Esophagus squamous epithelium (tissue), 5 donors: ENCODE measurements around the gene ABLIM2. TPM values are rescaled to one million over a fixed set of nuclear protein-coding genes. Genes with fewer than 3 reads are reported as not detected.
"Not testable (repeated sequence)": the region's sequence is repeated elsewhere in the genome, so short reads cannot be mapped to it uniquely, and the experiment has no call there.

Experiments
- DNase-seq: peaks from one replicate; lab custom pipeline; 2025; lab: John Stamatoyannopoulos, UW
- H3K27ac ChIP-seq, 4 donors: fragments of 200-600 bp; sonication (generic); one replicate each; pipeline ENCODE4 v1.5.1; 2016 to 2019; ENCODE audit warnings: mild to moderate bottlenecking in 1 of 4
- H3K27me3 ChIP-seq, 4 donors: fragments of 200-600 bp; sonication (generic); 1 replicate in 3 of 4; 2 replicates in 1 of 4; pipeline versions ENCODE4 v1.5.1 to v1.6.0; 2017 to 2021; ENCODE audit warnings: antibody characterized with exemption in 1 of 4
- H3K36me3 ChIP-seq, 3 donors: fragments of 200-600 bp; sonication (generic); one replicate each; pipeline ENCODE4 v1.5.1; 2016 to 2019
- H3K4me1 ChIP-seq, 3 donors: fragments of 200-600 bp; sonication (generic); one replicate each; pipeline ENCODE4 v1.5.1; 2017 to 2019
- H3K4me3 ChIP-seq, 4 donors: fragments of 200-600 bp; sonication (generic); 1 replicate in 3 of 4; 2 replicates in 1 of 4; pipeline ENCODE4 v1.5.1; 2016 to 2019; ENCODE audit warnings: mild to moderate bottlenecking in 2 of 4, moderate library complexity in 1 of 4
- H3K9me3 ChIP-seq, 3 donors: fragments of 200-600 bp; sonication (generic); one replicate each; pipeline ENCODE4 v1.5.1; 2016 to 2019
- POLR2A ChIP-seq, 4 donors: fragments of 450-650 bp; IDR thresholded peaks; one replicate each; pipeline ENCODE4 v1.6.1; 2017; ENCODE audit warnings: antibody characterized with exemption in 4 of 4, mild to moderate bottlenecking in 4 of 4, moderate library complexity in 3 of 4
- WGBS, 2 donors: methylation state at CpG; one replicate each; pipeline ENCODE4 v1.1.5; 2018; 5-methylcytosine and 5-hydroxymethylcytosine counted together
- intact Hi-C: fragments of 100-400 bp; cut with DNase I; formaldehyde crosslinking; loops from one replicate; pipeline ENCODE4 v1.15.0; 2022
- total RNA-seq, 4 donors: library from RNA; depleted of rRNA; stranded (reverse); fragments of >200 nt; gene quantifications; one replicate each; pipeline ENCODE4 v1.1.0, GENCODE V29; 2016
- TF ChIP-seq, protein P1 (sequence below), 6 experiments: fragments of 450-650 bp in 4 of 6; fragments of 200-600 bp in 2 of 6; sonication (generic) in 2 of 6; IDR thresholded peaks; one replicate each; pipeline ENCODE4 v1.5.1; 2016 to 2019; ENCODE audit warnings: antibody characterized with exemption in 6 of 6, mild to moderate bottlenecking in 4 of 6, moderate library complexity in 4 of 6
- donor health status: DM: yes; HTN: yes; CAD: no.

ABLIM2 gene
- total RNA-seq, 4 donors from 2014 or later, result 13.5 to 26.7 (median 15.7) TPM

DNA sequence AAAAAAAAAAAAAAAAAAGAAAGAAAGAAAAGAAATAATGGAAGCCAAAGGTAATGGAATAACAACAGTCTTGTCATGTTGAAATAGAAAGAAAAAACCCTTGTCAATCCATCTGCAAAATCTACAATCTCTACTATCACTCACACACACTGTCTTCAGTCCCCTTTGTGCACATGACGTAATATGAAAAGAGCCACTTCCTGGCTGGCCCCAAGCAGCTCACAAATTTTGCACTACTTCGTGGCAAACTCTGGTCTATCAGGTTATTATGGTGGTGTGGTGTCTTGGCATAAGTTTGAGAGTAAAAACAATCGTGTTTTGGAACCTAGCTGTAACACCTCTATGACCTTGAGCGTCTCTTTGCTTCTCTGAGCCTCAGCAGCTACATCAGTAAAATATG lies 210.7 kb downstream of the ABLIM2 start:
- no peaks in the 10 kb centered on the region for H3K27me3 ChIP-seq

DNA sequence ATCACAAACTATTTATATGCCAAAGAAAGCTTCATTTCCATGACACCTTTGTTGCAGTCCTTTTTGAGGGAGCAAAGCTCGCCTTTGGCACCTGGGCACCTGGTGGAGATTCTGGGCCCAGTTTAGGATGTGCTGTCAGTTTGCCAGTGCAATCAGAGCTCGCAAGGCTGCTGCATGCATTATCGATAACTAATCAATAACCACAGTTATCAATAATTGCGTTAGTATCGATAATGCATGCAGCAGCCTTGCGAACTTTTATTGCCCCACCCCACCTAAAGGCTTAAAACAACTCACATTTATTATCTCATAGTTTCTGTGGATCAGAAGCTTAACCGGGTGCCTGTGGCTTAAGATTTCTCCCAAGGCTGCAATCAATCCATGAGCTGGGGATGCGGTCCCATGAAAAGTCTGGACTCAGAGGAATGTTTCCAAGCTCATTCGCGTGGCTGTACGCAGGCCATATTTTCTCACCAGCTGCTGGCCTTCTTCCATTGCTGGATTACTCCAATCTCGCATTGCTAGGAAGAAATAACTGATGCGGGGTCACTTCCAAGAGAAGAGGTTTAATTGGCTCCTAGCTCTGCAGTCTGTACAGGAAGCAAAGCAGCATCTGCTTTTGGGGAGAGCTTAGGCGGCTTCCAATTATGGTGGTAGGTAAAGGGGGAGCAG lies 212.8 kb downstream of the ABLIM2 start:
- H3K27me3 ChIP-seq, result no peaks in the 10 kb centered on the region
- intact Hi-C loops, result no loop called here
- no peaks in the 10 kb centered on the region for H3K36me3 ChIP-seq
- DNase-seq, result no peak
- TF ChIP-seq POLR2A (IDR thresholded peaks at IDR 0.05), result no peak
- TF ChIP-seq, protein P1, sequence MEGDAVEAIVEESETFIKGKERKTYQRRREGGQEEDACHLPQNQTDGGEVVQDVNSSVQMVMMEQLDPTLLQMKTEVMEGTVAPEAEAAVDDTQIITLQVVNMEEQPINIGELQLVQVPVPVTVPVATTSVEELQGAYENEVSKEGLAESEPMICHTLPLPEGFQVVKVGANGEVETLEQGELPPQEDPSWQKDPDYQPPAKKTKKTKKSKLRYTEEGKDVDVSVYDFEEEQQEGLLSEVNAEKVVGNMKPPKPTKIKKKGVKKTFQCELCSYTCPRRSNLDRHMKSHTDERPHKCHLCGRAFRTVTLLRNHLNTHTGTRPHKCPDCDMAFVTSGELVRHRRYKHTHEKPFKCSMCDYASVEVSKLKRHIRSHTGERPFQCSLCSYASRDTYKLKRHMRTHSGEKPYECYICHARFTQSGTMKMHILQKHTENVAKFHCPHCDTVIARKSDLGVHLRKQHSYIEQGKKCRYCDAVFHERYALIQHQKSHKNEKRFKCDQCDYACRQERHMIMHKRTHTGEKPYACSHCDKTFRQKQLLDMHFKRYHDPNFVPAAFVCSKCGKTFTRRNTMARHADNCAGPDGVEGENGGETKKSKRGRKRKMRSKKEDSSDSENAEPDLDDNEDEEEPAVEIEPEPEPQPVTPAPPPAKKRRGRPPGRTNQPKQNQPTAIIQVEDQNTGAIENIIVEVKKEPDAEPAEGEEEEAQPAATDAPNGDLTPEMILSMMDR (IDR thresholded peaks at IDR 0.05), result no peak
- no peak overlapping the region for H3K27ac ChIP-seq
- 67 to 84% methylated on average over 13 of the region's 14 CpGs for WGBS, 2 donors
- H3K4me3 ChIP-seq, result no peak overlapping the region
- H3K4me1 ChIP-seq, result peaks cover 0 to 20% (median 0%) of the 10 kb centered on the region in 3 donors
- H3K9me3 ChIP-seq, result no peaks in the 10 kb centered on the region

More for the DNA sequence above, 210.7 kb downstream of the ABLIM2 start:
- Histone ChIP-seq H3K4me1 (peaks cover 0 to 13% (median 0%) of the 10 kb centered on the region in 3 donors), H3K4me3 (no peak overlapping the region), H3K9me3 (no peaks in the 10 kb centered on the region), H3K36me3 (no peaks in the 10 kb centered on the region), H3K27ac (no peak overlapping the region)
- intact Hi-C loops, result no loop called here
- WGBS, 2 donors, result 55 to 71% methylated on average over 4 of the region's 4 CpGs
- TF ChIP-seq, protein P1 (IDR thresholded peaks at IDR 0.05), result no peak
- TF ChIP-seq POLR2A (IDR thresholded peaks at IDR 0.05), result no peak
- DNase-seq, result no peak

DNA sequence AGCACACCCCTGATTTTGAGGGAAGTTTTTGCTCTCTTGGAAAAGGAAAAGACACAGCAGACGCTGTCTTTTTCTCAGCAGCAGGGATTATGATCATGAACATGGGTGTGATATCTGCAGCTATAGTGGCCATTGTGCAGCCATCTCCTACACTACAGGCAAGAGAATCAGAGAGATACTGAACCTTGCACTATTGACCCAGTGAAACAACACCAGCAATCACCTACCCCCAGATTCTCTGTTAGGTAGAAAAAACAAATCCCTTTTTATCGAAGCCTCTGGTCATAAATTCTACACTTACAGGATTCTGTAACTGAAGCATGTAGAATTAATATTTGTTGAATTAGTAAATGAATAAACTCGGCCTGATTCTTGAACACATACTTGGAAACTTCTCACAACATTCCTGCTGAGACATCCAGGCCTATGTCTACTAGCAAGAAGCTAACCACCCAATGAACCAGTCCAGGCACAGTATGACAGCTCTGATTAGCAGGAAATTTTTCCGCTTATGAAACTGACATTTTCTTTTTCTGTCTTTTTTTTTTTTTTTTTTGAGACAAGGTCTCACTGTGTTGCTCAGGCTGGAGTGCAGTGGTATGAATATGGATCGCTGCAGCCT lies 213.9 kb downstream of the ABLIM2 start:
- Histone ChIP-seq H3K4me1 (peaks cover 0 to 29% (median 4%) of the 10 kb centered on the region in 3 donors), H3K4me3 (no peak overlapping the region), H3K36me3 (no peaks in the 10 kb centered on the region), H3K9me3 (no peaks in the 10 kb centered on the region), H3K27ac (no peak overlapping the region), H3K27me3 (no peaks in the 10 kb centered on the region)
- WGBS, 2 donors, result 70 to 73% methylated on average over 5 of the region's 5 CpGs
- DNase-seq, result no peak
- no peak for TF ChIP-seq POLR2A (IDR thresholded peaks at IDR 0.05)
- TF ChIP-seq, protein P1 (IDR thresholded peaks at IDR 0.05), result no peak
- intact Hi-C loops, result no loop called here

DNA sequence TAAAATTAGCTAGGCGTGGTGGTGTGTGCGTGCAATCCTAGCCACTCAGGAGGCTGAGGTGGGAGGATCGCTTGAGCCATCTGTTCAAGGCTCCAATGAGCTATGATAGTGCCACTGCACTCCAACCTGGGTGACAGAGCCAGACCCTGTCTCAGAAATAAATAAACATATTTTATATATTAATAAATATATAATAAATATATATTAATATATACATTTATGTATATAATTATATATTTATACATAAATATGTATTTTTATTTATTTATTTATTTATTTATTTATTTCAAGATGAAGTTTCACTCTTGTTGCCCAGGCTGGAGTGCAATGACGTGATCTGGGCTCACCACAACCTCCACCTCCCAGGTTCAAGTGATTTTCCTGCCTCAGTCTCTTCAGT lies 214.9 kb downstream of the ABLIM2 start:
- WGBS, 2 donors, result 91 to 94% methylated on average over 4 of the region's 4 CpGs
- H3K4me1 ChIP-seq, result peaks cover 0 to 24% (median 4%) of the 10 kb centered on the region in 3 donors
- H3K4me3 ChIP-seq, H3K36me3 ChIP-seq, intact Hi-C loops, H3K27ac ChIP-seq, H3K9me3 ChIP-seq, DNase-seq, H3K27me3 ChIP-seq: not testable (repeated sequence)

DNA sequence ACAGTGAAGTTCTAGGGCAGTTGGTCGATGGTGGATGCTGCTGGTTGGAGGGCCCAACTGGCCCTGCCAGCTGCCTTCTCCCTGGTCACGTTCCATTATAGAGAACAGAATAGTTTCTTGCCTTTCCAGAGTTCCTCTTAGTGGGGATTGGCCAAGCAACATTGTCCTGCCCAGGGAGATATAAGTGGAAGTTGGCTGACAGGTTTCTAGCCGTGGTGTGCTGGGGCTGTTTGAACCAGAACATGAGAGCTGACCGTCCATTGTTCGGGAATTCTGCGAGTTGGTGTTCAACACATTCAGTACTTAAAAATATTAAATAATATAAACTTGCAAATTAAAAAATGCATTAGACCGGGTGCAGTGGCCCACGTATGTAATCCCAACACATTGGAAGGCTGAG lies 215.4 kb downstream of the ABLIM2 start:
- Histone ChIP-seq H3K4me3 (no peak overlapping the region), H3K27ac (no peak overlapping the region), H3K4me1 (peaks cover 4 to 29% (median 4%) of the 10 kb centered on the region in 3 donors), H3K27me3 (peaks cover 0 to 8% (median 0%) of the 10 kb centered on the region in 4 donors), H3K9me3 (no peaks in the 10 kb centered on the region), H3K36me3 (no peaks in the 10 kb centered on the region)
- WGBS, 2 donors, result 87 to 88% methylated on average over 8 of the region's 8 CpGs
- intact Hi-C loops, result no loop called here
- TF ChIP-seq, protein P1 (IDR thresholded peaks at IDR 0.05), result no peak
- no peak for TF ChIP-seq POLR2A (IDR thresholded peaks at IDR 0.05)
- DNase-seq, result no peak
